Inflammatory macrophage treated with lipopolysaccharide for 1 hour (primary cell): ENCODE measurements around the gene ARRB1.

ENCODE experiments used
- DNase-seq, 2 donors: peaks; one replicate each; pipeline ENCODE4 v3.0.0-alpha.2; 2020 to 2022

ARRB1 gene

GRCh38 chr11:75272821-75273301 is 78.6 kb downstream of the ARRB1 start:
- DNase-seq = no peak

GRCh38 chr11:75272391-75272790 is 79.1 kb downstream of the ARRB1 start:
- no peak for DNase-seq

- no peak for DNase-seq
These were observed 79.7 kb downstream of the ARRB1 start for GRCh38 chr11:75271730-75272129.

- no peak for DNase-seq
These were observed 80.5 kb downstream of the ARRB1 start for GRCh38 chr11:75270896-75271418.

GRCh38 chr11:75269896-75270295 is 81.6 kb downstream of the ARRB1 start:
- DNase-seq = no peak

- no peak for DNase-seq
These were observed 82.1 kb downstream of the ARRB1 start for GRCh38 chr11:75269367-75269660.

- no peak for DNase-seq
These were observed 82.7 kb downstream of the ARRB1 start for GRCh38 chr11:75268626-75269366.

- DNase-seq = no peak
These were observed 84.1 kb downstream of the ARRB1 start for GRCh38 chr11:75267171-75267970.

- peak in 1 of 2 donors; percentile 25 for DNase-seq
These were observed 85.5 kb downstream of the ARRB1 start for GRCh38 chr11:75265851-75266531.

- DNase-seq = no peak
These were observed 86.5 kb downstream of the ARRB1 start for GRCh38 chr11:75264971-75265370.

GRCh38 chr11:75264356-75264755 is 87.1 kb downstream of the ARRB1 start:
- no peak for DNase-seq

GRCh38 chr11:75263944-75264349 is 87.5 kb downstream of the ARRB1 start:
- peak in 1 of 2 donors; percentile 25 for DNase-seq

- DNase-seq = no peak
These were observed 88.3 kb downstream of the ARRB1 start for GRCh38 chr11:75262961-75263852.

- no peak for DNase-seq
These were observed 89.0 kb downstream of the ARRB1 start for GRCh38 chr11:75262436-75262835.

- no peak for DNase-seq
These were observed 89.5 kb downstream of the ARRB1 start for GRCh38 chr11:75261902-75262361.

GRCh38 chr11:75260396-75261170 is 90.9 kb downstream of the ARRB1 start:
- DNase-seq = no peak

- DNase-seq = no peak
These were observed 97.1 kb downstream of the ARRB1 start for GRCh38 chr11:75254326-75254725.

GRCh38 chr11:75249704-75250103 is 101.8 kb downstream of the ARRB1 start:
- no peak for DNase-seq

GRCh38 chr11:75248924-75249256 is 102.6 kb downstream of the ARRB1 start:
- no peak for DNase-seq

GRCh38 chr11:75246671-75247350 is 104.7 kb downstream of the ARRB1 start:
- DNase-seq = no peak
